Amniotic stem cell (primary cell): ENCODE measurements around the gene OR6Q1.

ENCODE experiments used
- DNase-seq: peaks from one replicate; lab custom pipeline; 2025; lab: John Stamatoyannopoulos, UW

The OR6Q1 gene

GRCh38 chr11:58058276-58059006 lies 27.7 kb downstream of the OR6Q1 start:
- DNase-seq: no peak

GRCh38 chr11:58059007-58059350 lies 28.2 kb downstream of the OR6Q1 start:
- no peak for DNase-seq

- DNase-seq: no peak
Observed at GRCh38 chr11:58060535-58060934, 29.8 kb downstream of the OR6Q1 start.

GRCh38 chr11:58060939-58061672 lies 30.4 kb downstream of the OR6Q1 start:
- DNase-seq: no peak

DNA sequence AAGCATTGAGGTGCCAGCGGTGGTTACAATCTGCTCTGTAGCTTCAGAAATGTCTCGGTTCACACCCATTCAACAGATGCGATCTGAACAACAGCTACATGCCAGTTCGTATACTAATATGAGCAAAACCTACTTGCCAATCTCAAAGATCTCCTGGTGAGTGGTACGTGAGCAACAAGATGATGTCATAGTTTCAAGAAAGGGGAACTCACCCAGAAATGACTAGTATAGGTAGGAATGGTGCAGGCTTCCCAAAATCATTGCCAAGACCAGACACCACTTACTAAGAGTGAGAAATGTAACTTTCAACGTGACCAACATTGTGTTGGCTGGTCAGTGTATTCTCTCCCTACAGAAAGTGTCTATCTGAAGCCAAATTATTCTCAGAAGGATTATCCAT lies 31.1 kb downstream of the OR6Q1 start:
- no peak for DNase-seq

DNA sequence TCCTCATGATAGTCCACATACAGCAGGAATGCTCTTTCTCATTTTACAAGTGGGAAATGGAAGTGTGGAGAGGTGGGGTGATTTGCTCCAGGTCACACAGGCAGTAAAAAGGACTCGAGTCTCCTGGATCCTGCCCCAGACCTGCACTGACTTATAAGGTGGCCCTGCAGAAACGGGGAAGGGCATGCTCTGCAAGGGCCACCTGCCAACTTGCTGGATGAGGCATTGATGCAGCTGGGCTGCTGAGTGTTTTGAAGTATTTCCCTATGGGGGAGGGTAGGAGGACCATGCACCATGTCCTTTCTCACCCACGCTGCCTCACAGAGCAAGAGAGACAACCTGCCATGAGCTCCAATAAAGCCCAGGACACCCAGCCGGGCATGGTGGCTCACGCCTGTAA lies 36.9 kb downstream of the OR6Q1 start:
- no peak for DNase-seq

- no peak for DNase-seq
Observed at GRCh38 chr11:58068655-58069054, 37.9 kb downstream of the OR6Q1 start.

- no peak for DNase-seq
Observed at GRCh38 chr11:58070585-58070984, 39.8 kb downstream of the OR6Q1 start.

DNA sequence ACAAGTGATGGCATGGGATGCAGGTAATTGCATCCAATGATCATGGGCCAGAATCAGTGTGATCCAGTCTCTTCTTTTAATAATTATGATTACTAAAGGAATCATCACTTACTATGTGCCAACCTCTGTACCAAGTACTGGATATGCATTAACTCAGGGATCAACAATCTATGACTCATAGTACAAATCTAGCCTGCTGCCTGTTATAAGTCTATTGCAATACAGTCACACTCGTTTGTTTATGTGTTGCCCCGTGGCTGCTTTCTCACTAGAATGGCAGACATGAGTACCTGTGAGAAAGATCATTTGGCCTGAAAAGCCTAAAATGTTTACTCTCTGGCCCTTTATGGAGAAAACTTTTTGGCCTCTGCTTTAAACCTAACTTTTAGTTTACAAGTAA lies 45.0 kb downstream of the OR6Q1 start:
- no peak for DNase-seq
